HG03045 (cell line): ENCODE data around the gene MUC15.
"Not testable (repeated sequence)": the region's sequence is repeated elsewhere in the genome, so short reads cannot be mapped to it uniquely, and the experiment has no call there.

Experiments used
- ATAC-seq: cut with Tn5 transposase; IDR thresholded peaks from one replicate; pipeline ENCODE4 v1.9.1; 2021; ENCODE audit warnings: mild to moderate bottlenecking, moderate library complexity; ENCODE audit not compliant: unreplicated experiment

Gene MUC15, protein sequence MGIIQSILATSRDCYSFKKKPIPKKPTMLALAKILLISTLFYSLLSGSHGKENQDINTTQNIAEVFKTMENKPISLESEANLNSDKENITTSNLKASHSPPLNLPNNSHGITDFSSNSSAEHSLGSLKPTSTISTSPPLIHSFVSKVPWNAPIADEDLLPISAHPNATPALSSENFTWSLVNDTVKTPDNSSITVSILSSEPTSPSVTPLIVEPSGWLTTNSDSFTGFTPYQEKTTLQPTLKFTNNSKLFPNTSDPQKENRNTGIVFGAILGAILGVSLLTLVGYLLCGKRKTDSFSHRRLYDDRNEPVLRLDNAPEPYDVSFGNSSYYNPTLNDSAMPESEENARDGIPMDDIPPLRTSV

DNA sequence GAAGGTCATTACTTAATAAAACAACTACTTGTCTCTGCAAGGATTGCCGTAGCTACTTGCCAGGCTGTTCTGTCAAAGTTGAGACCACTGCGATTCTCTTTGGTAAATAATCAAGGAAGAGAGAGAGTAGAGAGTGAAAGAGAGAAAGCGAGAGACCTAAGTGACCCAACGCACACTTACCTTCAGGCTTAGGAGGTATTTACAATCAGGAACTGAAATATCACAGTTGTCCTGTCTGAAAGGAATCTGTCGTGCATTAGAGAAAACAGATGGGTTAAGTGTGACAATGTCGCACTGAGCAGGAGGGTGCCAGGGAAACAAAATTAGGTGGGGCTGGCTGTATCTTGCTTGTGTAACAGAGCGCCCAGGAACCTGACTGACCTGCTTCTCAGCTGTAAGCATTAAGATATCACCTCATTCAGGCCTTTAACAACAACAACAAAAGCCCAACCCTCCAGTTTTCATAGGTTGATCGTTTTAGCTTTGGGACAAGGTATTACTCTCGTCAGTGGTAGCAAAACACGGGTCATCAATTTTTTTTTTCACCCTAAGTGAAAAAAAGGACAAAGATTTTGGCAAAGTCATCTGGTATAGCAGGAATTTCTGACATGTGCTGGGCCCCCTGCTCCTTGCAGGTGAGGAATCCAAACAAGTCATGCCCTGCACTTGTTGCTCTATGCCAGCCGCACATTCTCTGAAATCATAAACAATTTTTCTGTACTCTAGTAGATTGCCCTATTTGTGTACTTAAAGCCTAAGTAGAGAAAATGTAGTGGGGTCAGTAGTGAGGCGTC, at the start of gene MUC15:
Gene MUC15 (minus strand): TSS at position 403 of the 794 bp plus-strand sequence. CDS start 5,169 bp downstream, outside the sequence.
- no peak for ATAC-seq

DNA sequence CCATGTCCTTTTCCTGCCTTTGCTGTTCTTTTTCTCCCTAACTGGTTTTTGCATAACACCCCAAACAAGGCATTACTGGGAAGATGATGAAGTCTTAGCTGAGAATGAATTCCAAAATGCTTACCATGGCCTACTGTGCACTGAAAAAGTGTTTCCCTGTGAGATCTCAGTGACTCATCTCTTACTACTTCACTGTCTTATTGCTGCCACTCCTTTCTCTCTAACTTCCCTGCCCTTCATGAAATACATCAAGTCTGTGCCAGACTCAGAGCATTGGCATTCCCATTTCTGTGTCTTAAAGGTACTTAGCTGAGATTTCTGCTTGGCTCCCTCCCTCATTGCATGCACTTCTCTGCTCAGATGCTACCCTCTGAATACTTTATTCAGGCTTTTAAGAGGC, 49.1 kb upstream of the MUC15 start:
- no peak for ATAC-seq

DNA sequence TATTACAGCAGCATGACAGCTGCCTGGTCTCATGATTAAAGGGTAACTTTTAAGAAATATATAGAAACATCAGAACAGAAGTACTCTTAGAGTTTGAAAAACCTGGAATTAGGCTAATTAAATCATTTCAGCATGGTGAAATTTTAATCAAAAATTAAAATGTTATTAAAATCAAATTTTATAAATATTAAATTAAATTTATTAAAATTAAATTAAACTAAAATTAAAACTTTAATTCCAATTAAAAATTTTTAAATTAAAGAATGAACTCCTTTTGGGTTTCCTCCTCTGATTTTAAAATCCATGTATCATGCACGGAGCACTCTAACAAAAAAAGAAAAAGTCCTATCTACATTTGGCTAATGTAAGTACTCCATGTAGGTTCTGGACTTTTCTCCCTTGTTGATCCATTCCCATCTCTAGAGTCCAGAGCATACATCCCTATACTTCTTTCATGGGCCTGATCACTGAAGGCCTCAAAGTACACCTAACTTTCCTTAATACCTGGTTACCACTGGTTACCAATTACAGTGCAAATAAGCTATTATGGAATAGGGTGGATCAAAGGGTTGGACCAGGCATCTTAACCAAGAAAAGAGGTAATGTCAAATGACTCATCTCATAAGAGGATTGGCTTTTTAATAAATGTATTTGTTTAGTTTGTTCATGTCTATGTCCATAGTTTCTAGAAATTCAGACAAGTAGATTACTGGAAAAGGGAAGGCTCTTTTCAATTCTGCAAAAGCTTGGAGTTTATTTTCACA, 48.4 kb upstream of the MUC15 start:
- no peak for ATAC-seq

DNA sequence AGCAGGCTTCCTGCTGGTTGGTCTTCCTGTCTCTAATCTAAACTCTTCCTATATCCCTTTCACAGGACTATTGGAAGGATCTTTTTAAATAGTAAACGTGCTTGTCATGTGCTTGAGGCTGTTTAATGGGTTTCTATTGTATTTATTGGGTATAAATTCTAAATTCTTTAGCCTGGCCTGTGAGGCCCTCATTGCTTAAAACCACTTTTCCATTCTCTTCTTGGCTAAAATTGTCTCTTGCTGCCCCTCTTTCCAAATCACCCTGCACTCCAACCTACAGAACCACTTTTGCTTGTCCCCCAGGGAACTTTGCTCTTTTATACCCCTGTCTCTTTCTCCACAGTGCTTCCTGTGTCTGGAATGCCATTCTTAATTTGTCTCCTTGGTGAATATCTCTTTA, 46.4 kb upstream of the MUC15 start:
- ATAC-seq = no peak

DNA sequence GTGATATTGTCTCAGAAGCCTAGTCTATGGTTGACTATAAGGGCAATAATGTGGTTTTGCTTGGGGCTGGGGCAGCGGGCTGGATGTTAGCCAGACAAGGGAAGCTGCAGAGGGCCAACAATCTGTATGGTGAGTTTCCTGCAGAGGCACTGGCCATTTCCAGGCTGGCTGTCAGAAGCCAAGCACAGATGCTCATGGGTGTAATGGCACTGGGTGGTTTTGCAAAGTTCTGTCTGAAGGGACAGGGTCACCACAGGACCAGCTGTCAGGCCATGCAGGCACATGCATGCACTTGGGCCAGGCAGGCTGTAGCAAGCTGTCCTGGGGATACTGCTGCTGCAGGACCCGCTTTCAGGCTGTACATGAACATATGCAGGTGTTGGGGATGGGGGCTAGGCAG, 41.7 kb upstream of the MUC15 start:
- ATAC-seq = no peak

DNA sequence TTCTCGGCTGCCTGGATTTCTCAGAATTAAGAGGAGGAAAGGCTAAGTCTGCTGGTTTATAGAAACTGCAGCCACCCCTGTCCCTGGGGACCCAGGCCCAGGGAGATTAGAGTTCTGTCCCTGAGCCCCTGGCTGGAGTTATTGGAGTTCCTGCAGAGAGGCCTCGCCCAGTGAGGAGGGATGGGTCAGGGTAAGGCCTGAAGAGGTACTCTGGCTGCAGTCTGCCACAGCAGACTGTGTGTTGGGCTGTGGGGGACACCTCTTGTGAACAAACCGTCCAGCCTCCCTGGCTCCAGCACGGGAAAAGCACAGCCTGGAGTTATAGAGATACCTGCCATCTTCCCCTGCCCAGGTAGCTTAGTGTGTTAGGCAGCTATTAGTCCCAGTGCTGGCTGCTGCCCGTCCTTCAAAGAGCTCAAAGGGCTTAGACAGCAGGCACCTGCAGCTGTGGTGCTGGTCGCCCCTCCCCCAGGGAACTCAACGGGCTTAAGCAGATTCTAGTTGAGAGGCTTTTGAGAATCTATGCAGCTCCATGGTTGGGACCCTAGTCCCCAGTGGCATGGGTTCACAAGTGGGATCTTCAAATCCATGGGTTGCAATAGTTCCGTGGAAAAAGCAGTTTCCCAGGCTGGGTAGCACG, 36.6 kb upstream of the MUC15 start:
- peak; percentile 30 for ATAC-seq

DNA sequence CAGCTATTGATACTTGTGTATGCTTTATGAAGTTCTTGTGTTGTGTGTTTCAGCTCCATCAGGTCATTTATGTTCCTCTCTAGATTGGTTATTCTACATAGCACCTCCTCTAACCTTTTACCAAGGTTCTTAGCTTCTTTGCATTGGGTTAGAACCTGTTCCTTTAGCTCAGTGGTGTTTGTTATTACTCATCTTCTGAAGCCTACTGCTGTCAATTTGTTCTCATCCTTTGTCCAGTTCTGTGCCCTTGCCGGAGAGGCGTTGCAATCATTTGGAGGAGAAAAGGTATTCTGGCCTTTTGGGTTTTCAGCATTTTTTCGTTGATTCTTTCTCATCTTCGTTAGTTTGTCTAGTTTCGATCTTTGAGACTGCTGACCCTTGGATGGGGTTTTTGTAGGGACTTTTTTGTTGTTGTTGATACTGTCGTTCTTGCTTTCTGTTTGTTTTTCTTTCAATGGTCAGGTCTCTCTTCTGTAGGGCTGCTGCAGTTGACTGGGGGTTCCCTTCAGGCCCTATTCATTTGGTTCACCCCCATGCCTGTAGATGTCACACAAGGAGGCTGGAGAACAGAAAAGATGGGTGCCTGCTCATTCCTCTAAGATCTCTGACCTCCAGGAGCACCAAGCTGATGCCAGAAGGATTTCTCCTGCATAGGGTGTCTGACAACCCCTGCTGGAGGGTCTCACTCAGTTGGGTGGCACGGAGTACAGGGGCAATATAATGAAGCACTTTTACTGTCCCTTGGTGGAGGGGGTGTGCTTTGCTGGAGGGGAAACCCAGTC, 35.9 kb upstream of the MUC15 start:
- peak; percentile 68 for ATAC-seq

DNA sequence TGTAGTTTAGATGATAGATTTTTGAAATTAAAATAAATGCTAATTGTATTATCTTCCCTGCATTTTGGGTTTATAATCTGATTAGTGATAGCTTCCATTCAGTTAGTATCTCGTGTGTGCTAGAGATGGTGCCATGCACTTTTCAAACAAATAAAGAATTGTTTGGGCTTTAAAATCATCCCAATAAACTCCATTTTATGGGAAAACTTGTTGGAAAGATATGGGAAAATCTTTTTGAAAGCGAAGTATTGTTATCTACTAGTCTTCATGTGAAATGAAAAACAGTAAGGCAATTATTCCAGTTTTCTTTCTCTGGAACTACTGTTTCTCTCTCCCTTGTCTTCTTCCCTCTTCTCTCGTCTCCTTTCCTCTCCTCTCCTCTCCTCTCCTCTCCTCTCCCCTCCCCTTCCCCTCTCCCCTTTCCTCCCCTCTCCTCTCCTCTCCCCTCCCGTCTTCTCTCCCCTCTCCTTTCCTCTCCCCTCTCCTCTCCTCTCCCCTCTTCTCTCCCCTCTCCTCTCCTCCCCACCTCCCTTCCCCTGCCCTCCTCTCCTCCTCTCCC, 27.9 kb upstream of the MUC15 start:
- no peak for ATAC-seq

DNA sequence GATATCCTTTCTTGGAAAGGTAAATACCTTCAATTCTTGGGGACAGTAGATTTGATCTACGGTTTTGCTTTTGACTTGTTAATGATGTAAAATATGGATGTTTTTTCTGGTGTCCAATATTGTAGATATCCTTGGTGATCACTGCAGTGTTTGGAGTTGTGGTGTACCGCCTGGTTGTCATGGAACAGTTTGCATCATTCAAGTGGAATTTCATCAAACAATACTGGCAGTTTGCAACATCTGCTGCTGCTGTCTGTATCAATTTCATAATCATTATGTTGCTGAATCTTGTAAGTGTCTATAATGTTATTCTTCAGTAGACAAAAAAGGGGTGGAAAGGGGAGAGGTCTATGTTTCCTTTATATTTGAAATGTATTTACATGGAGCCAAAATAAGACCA, 27.4 kb upstream of the MUC15 start:
- no peak for ATAC-seq

DNA sequence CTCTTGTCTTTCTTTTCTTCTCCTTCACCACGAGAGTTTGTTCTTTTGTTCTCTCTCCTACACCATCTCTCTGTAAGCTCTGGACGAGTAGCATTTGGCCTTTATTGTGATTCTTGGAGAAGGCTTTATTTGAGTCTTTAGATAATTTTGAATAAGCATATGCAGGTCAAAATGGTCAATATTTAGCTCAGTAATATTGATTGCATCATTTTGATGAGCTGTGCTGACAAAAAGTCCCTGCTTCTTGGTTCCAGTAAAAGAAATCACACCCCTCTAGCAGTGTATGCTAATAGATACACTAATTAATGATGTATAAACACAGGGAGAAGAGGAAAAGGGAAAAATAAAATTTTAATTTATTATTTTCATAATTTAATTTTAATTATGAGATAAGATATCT, 25.8 kb upstream of the MUC15 start:
- ATAC-seq = no peak

DNA sequence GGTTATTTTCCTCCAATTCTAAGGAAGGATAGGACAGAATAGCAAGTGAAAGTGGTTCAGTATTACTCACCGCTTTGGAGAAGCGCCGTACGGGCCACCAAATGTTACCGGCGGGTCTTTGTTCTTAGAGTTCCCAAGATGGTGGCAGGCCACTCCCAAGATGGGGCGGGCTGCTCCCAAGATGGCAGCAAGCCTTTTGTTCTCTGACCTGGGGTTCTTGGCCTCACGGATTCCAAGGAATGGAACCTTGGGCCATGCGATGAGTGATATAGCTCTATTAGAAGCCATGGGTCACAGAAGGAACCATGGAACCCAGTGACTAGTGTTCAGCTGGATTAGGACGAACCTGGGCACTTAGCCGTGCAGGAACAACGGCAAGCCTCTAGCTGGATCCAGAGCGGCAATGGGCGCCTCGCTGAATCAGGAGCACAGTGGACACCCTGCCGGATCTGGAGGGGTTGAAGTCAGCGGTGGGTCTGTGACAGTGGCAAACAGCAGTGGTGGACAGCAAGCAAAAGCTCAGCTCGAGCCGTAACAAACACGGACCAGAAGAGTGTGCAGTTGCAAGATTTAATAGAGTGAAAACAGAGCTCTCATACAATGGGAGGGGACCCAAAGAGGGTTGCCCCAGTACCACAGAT, 25.1 kb upstream of the MUC15 start:
- not testable (repeated sequence) for ATAC-seq

DNA sequence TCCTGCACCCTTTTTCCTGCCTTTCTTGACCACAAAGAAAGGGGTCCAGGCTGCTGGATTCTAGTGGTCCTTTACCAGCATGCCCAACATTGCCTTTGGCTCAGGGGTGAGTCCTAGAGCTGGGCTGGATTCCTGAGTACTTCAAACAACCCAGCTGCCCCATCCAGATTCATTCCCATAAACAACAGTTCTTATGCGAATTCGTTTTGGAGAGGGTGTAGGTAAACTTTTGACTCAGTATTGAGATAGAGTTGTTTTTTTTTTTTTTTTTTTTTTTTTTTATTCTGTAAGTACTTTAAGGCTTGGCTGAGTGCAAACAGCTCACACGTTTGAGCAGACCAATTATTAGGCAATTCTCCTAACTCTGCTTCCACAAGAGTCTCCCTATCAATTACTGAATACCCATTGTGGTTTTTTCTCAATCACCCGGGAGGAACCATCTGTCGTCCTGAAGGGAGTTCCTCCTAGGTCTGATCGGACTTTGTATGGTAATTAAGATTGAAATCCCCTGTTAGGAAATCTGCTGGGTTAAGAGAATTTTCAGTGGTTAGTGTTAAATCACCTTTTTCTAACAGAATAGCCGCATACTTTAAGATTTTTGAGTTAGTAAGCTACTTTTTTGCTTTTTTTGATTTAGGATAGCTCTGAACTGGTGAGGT, 23.3 kb upstream of the MUC15 start:
- not testable (repeated sequence) for ATAC-seq

DNA sequence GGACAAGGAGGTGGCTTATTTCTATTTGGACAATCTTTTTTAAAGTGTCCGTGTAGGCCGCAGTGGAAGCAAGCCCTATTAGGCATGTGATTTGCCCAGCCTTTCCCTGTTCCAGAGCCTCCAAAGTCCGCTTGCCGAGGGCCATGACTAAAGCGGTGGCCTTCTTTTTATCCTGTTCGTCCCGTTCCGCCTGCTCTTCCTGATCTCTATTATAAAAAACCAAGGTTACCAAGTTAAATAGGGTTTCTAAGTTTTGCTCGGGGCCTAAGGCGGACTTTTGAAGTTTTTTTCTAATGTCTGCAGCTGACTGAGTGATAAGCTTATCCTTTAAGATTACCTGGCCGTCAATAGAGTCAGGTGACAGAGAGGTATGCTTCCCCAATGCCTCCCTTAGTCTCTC, 21.6 kb upstream of the MUC15 start:
- no peak for ATAC-seq

DNA sequence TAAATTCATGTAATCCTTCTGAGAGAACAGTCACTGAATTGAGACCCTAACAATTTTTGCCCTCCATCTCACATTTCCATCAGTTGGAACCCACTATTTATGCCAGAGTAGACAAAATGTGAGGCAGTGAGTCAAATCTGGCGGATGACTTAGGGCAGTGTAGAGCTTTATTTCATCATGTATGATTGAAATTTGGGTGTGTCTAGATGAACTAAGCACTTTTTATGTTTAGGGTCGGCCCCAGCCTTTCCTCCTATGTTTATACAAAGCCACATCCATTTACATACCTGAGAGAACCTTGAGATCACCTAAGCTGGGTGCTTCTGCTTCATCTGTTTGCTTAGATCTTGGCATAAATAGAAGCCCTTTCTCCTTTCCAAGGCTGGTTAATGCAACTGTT, 15.0 kb upstream of the MUC15 start:
- no peak for ATAC-seq

DNA sequence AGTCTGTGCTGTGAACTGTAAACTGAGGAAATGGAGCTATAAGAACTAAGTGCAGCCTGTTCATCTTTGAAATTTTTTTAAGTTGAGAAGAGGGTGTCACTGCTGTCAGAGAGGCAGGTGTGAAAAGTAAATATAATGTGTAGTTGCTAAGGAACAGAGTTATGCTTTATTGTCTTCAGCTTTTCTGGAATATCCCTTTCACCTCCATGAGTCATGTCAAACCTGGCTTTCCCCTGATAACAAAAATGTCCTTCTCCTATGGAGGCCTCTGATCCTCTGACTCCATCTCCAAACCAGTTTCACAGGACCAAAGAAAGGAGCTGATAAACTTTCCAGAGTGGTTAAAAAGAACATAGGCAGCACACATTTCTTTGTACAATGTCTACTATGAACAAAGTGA, 12.8 kb upstream of the MUC15 start:
- ATAC-seq = no peak

DNA sequence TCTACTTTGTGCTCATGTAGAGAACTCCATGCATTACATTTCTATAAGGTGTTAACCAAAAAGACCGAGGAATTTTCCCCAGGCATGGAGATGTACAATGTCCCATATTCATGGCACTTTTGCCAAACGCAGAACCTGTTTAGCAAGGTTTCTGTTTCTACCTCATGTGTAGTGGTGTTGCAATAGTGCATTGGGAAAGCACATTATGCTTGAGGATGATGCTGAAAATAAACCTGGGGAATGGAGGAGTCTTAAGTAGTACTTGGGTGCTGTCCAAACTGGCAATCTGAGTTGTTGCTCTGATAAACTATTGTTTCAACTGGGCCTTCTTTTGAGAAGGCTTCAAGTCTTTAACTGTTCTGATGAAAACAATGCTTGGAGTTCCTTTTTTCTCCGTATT, 11.5 kb upstream of the MUC15 start:
- no peak for ATAC-seq

DNA sequence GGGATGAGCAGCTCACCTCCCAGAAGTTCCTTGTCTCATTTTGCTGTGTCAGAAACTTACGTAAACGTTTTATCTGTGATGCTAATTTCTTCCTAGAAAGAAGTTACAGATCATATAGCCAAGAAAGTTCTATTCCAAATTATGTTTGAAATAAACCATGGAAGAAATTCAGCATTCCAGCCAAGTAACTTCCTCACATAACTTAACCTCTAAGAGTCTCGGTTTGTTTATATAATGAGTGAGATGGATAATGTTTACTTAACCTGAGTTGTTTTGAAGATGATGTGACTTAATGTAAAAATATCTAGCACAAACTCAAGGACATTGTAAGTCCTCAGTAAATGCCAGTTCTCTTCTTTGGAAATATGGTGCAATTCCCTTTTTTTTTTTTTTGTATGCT, 8.9 kb upstream of the MUC15 start:
- ATAC-seq = no peak

DNA sequence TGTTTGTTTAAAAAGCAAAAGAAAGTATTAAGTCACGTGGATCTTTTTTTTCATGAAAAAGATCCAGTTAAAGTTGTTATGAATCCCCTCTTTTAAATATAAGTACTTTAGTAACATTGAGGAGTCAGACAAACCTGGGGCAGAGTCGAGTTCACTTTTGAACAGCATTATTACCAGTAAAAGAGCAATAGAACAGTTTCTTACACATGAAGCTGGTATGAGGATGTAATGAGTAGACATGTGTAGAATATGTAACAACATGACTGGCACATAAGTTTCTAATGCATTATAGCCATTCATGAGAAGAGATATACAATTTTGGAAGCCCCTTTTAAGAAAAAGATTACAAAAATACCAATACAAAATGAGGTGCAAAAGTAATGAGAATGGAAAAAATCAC, 7.6 kb upstream of the MUC15 start:
- no peak for ATAC-seq
